ENCODE measurements around the gene TRIM61. TPM values are rescaled to one million over a fixed set of nuclear protein-coding genes. Genes with fewer than 3 reads are reported as not detected.
A peak's percentile ranks its signal among the peaks of the same experiment; 100 is the strongest.
"Not testable (repeated sequence)": the region's sequence is repeated elsewhere in the genome, so short reads cannot be mapped to it uniquely, and the experiment has no call there.

Gene TRIM61
- total RNA-seq, 1 experiment from 2014 or later: not detected

- not testable (repeated sequence) for DNase-seq (ENCODE audit: low read depth in 1 of 2, low spot score in 2 of 2); H3K36me3 ChIP-seq; H3K27ac ChIP-seq; H3K4me1 ChIP-seq (replicated peaks); H3K9me3 ChIP-seq (replicated peaks); H3K4me3 ChIP-seq; H3K27me3 ChIP-seq (replicated peaks)
Measured at GRCh38 chr4:164998526-164999080, 21.1 kb upstream of the TRIM61 start.

DNA sequence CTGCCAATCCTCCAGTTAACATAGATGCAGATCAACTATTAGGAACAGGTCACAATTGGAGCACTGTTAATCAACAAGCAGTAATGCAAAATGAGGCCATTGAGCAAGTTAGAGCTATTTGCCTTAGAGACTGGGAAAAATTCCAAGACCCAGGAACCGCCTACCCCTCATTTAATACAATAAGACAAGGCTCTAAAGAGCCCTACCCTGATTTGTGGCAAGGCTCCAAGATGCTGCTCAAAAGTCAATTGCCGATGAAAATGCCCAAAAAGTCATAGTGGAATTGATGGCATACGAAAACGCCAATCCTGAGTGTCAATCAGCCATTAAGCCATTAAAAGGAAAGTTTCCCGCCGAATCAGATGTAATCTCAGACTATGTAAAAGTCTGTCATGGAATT is 20.5 kb upstream of the TRIM61 start:
- no peak overlapping the region for H3K27ac ChIP-seq
- DNase-seq (ENCODE audit: low read depth in 1 of 2, low spot score in 2 of 2): no peak
- no peaks in the 10 kb centered on the region for H3K27me3 ChIP-seq (replicated peaks)
- no peaks in the 10 kb centered on the region for H3K9me3 ChIP-seq (replicated peaks)
- no peaks in the 10 kb centered on the region for H3K4me1 ChIP-seq (replicated peaks)
- H3K36me3 ChIP-seq: no peaks in the 10 kb centered on the region
- H3K4me3 ChIP-seq: no peak overlapping the region

DNA sequence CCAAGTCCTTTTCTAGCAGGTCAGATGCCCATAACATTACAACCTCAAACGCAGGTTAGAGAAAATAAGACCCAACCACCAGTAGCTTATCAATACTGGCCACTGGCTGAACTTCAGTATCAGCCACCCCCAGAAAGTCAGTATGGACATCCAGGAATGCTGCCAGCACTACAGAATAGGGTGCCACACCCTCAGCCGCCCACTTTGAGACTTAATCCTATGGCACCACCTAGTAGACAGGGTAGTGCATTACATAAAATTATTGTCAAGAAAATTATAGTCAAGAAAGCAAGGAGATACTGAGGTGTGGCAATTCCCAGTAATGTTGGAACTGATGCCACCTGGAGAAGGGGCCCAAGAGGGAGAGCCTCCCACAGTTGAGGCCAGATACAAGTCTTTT is 19.9 kb upstream of the TRIM61 start:
- H3K27me3 ChIP-seq (replicated peaks): no peaks in the 10 kb centered on the region
- no peak overlapping the region for H3K4me3 ChIP-seq
- H3K36me3 ChIP-seq: no peaks in the 10 kb centered on the region
- H3K4me1 ChIP-seq (replicated peaks): no peaks in the 10 kb centered on the region
- H3K27ac ChIP-seq: no peak overlapping the region
- no peaks in the 10 kb centered on the region for H3K9me3 ChIP-seq (replicated peaks)
- DNase-seq (ENCODE audit: low read depth in 1 of 2, low spot score in 2 of 2): peak; percentile 52 to 54

DNA sequence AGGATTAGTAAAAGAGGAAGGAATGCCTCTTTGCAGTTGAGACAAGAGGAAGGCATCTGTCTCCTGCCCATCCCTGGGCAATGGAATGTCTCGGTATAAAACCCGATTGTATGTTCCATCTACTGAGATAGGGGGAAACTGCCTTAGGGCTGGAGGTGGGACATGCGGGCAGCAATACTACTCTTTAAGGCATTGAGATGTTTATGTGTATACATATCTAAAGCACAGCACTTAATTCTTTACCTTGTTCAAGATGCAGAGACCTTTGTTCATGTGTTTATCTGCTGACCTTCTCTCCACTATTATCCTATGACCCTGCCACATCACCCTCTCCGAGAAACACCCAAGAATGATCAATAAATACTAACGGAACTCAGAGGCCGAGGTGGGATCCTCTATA is 18.7 kb upstream of the TRIM61 start:
- not testable (repeated sequence) for H3K27me3 ChIP-seq (replicated peaks); H3K4me3 ChIP-seq; H3K9me3 ChIP-seq (replicated peaks); H3K4me1 ChIP-seq (replicated peaks); H3K27ac ChIP-seq; DNase-seq (ENCODE audit: low read depth in 1 of 2, low spot score in 2 of 2); H3K36me3 ChIP-seq

GRCh38 chr4:164990786-164991185 is 13.3 kb upstream of the TRIM61 start:
- H3K9me3 ChIP-seq (replicated peaks); H3K36me3 ChIP-seq; H3K4me3 ChIP-seq; H3K27me3 ChIP-seq (replicated peaks); H3K4me1 ChIP-seq (replicated peaks); DNase-seq (ENCODE audit: low read depth in 1 of 2, low spot score in 2 of 2); H3K27ac ChIP-seq: not testable (repeated sequence)

DNA sequence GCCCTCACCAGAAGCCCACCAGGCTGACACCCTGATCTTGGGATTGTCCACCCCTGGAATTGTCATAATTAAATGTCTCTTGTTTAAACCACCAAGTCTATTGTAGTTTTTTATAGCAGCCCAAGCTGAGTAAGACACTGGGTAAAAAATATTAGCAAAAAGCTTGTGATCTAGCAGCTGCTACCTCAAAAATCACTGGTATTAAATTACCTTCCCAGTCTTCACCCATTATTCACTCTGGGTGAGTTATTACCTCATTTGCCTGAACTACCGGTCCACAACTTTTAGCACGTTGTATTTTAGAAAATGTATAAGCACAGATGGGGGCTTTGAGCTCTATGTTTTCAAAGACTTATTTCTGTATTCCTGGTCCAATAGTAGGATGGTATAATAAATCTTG is 12.0 kb upstream of the TRIM61 start:
- no peaks in the 10 kb centered on the region for H3K27me3 ChIP-seq (replicated peaks)
- no peak overlapping the region for H3K27ac ChIP-seq
- no peak for DNase-seq (ENCODE audit: low read depth in 1 of 2, low spot score in 2 of 2)
- H3K36me3 ChIP-seq: no peaks in the 10 kb centered on the region
- no peak overlapping the region for H3K4me3 ChIP-seq
- no peaks in the 10 kb centered on the region for H3K9me3 ChIP-seq (replicated peaks)
- H3K4me1 ChIP-seq (replicated peaks): no peaks in the 10 kb centered on the region

DNA sequence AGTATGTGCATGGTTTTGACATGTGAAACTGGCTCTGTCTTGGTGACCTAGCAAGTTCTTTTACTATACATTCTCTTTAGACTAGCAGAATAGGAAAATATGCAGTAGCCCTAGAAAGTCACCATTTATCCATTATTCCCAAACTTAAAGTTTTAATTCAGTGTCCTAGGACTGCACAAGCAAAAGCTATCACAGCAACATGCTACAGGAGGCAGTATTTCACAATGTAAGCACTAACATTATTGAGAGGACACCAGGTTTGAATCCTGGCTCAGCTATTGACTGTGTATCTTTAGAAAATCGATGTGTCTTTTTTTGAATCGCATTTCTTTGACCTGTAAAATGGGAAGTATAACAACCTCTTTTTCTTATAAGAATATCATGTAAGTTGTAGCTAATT is 5.5 kb downstream of the TRIM61 start:
- H3K27ac ChIP-seq; H3K4me1 ChIP-seq (replicated peaks); H3K4me3 ChIP-seq; H3K9me3 ChIP-seq (replicated peaks); H3K36me3 ChIP-seq; DNase-seq (ENCODE audit: low read depth in 1 of 2, low spot score in 2 of 2); H3K27me3 ChIP-seq (replicated peaks): not testable (repeated sequence)

- H3K4me3 ChIP-seq: no peak overlapping the region
- no peaks in the 10 kb centered on the region for H3K36me3 ChIP-seq
- H3K9me3 ChIP-seq (replicated peaks): no peaks in the 10 kb centered on the region
- peak in 1 of 2 experiments; percentile 55 for DNase-seq (ENCODE audit: low read depth in 1 of 2, low spot score in 2 of 2)
- H3K27ac ChIP-seq: peak overlapping the region; percentile 67
- peaks cover 9% of the 10 kb centered on the region for H3K4me1 ChIP-seq (replicated peaks)
- no peaks in the 10 kb centered on the region for H3K27me3 ChIP-seq (replicated peaks)
Measured at GRCh38 chr4:164959896-164960295, 17.6 kb downstream of the TRIM61 start.

DNA sequence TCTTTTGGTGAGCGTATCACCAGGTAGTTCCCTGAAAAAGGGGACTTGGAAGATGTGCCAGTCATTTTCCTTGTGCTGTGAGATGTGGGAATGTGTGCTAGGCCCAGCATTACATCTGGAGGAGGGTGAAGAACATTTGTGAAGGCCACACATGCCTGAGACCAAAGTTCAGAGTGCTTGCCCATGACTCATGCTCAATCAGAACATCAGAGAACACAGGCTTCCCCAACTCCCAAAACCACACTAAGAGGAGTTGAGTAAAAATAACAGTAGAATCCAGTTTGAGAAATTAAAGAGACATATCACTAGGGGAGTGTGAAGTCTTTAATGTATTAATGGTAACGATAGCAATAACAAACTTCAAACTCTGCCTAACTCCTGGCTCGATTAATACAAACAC is 18.0 kb downstream of the TRIM61 start:
- DNase-seq (ENCODE audit: low read depth in 1 of 2, low spot score in 2 of 2): peak; percentile 58
- H3K9me3 ChIP-seq (replicated peaks); H3K4me1 ChIP-seq (replicated peaks); H3K4me3 ChIP-seq; H3K36me3 ChIP-seq; H3K27me3 ChIP-seq (replicated peaks): not testable (repeated sequence)
- H3K27ac ChIP-seq: peak overlapping the region; percentile 67

GRCh38 chr4:164956766-164957643 is 20.5 kb downstream of the TRIM61 start:
- H3K36me3 ChIP-seq: no peaks in the 10 kb centered on the region
- DNase-seq (ENCODE audit: low read depth in 1 of 2, low spot score in 2 of 2): peak; percentile 61 to 83

GRCh38 chr4:164955107-164955805 is 22.2 kb downstream of the TRIM61 start:
- no peaks in the 10 kb centered on the region for H3K27me3 ChIP-seq (replicated peaks)
- no peak overlapping the region for H3K4me3 ChIP-seq
- no peak for DNase-seq (ENCODE audit: low read depth in 1 of 2, low spot score in 2 of 2)
- H3K9me3 ChIP-seq (replicated peaks): no peaks in the 10 kb centered on the region
- H3K27ac ChIP-seq: no peak overlapping the region
- H3K4me1 ChIP-seq (replicated peaks): peaks cover 9% of the 10 kb centered on the region
- H3K36me3 ChIP-seq: no peaks in the 10 kb centered on the region

More at GRCh38 chr4:164956766-164957643, 20.5 kb downstream of the TRIM61 start:
- Histone ChIP-seq H3K4me3 (peak overlapping the region; percentile 56), H3K27ac (peak overlapping the region; percentile 11; the same call in 1 of the 2 replicates), H3K4me1 (replicated peaks) (peaks cover 9% of the 10 kb centered on the region), H3K27me3 (replicated peaks) (no peaks in the 10 kb centered on the region), H3K9me3 (replicated peaks) (no peaks in the 10 kb centered on the region)

DNA sequence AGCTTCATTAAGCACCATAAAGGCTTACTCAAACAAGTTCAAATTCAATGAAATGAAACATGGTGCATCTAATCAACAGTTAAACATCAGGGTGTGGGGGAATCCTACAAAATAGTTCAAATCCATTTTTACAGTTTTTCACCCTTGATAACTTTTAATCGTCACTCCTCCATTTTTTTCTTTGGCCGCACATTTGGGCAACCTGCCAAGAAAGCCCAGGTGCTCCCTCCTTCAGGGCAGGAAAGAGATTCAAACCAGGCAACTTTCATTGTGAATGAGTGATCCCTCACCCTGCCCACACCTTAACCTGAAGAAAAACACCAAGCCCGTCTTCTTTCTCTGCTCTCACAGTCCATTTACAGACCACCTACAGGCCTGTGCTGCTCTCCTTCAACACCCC is 24.9 kb downstream of the TRIM61 start:
- H3K36me3 ChIP-seq: no peaks in the 10 kb centered on the region
- peaks cover 5% of the 10 kb centered on the region for H3K4me1 ChIP-seq (replicated peaks)
- H3K9me3 ChIP-seq (replicated peaks): no peaks in the 10 kb centered on the region
- no peak overlapping the region for H3K27ac ChIP-seq
- H3K4me3 ChIP-seq: no peak overlapping the region
- H3K27me3 ChIP-seq (replicated peaks): no peaks in the 10 kb centered on the region
- no peak for DNase-seq (ENCODE audit: low read depth in 1 of 2, low spot score in 2 of 2)

DNA sequence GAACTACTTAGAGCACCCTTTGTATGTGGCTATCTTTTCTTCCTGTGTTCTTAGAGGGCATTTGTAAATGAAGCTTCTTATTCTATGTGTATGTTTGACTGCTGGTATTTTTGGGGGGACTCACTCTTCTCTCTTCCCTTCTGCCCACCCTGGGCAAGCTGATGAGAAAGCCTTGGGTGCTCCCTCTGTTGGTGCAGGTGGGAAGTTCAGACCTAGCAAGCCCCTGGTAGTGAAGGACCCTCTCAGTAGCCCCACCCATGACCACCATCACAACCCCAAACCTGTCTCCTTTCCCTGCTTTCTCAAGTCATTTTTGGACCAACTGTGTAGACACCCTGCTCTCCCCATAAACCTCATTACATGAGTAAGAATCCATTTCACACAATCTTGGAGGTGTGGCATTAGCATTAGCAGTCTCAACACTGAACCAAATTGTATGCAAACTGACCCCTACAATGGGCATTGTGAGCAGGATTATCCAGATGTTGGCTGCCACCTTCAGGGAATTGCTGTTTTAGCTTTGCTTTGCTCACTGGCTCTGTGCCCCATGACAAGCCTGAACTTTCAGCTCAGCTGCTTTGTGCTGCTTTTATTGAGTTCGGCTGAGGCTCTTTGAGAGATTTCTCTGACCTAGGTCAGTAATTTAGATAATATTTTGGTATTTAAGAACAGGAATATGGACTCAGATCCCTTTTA is 27.9 kb downstream of the TRIM61 start:
- Histone ChIP-seq H3K4me3 (no peak overlapping the region), H3K9me3 (replicated peaks) (no peaks in the 10 kb centered on the region), H3K4me1 (replicated peaks) (peaks cover 5% of the 10 kb centered on the region), H3K27ac (no peak overlapping the region), H3K27me3 (replicated peaks) (no peaks in the 10 kb centered on the region), H3K36me3 (no peaks in the 10 kb centered on the region)
- peak in 1 of 2 experiments; percentile 44 for DNase-seq (ENCODE audit: low read depth in 1 of 2, low spot score in 2 of 2)

- no peak for DNase-seq (ENCODE audit: low read depth in 1 of 2, low spot score in 2 of 2)
- Histone ChIP-seq H3K4me1 (replicated peaks) (peaks cover 5% of the 10 kb centered on the region), H3K36me3 (no peaks in the 10 kb centered on the region), H3K9me3 (replicated peaks) (no peaks in the 10 kb centered on the region), H3K27me3 (replicated peaks) (no peaks in the 10 kb centered on the region), H3K27ac (no peak overlapping the region), H3K4me3 (no peak overlapping the region)
Measured at GRCh38 chr4:164948975-164949374, 28.5 kb downstream of the TRIM61 start.

Data from SJSA1 (cell line).